HG03439 (cell line): ENCODE results near the gene ZNF507.
"Not testable (repeated sequence)": the region's sequence is repeated elsewhere in the genome, so short reads cannot be mapped to it uniquely, and the experiment has no call there.

Source experiments
- ATAC-seq: cut with Tn5 transposase; IDR thresholded peaks from one replicate; pipeline ENCODE4 v1.9.1; 2021; ENCODE audit warnings: mild to moderate bottlenecking, moderate library complexity; ENCODE audit not compliant: unreplicated experiment

The ZNF507 gene

GRCh38 chr19:32367063-32367462, 21.7 kb downstream of the ZNF507 start:
- no peak for ATAC-seq

GRCh38 chr19:32367948-32368536, 22.6 kb downstream of the ZNF507 start:
- no peak for ATAC-seq

- no peak for ATAC-seq
Measured at GRCh38 chr19:32368787-32369186, 23.4 kb downstream of the ZNF507 start.

GRCh38 chr19:32372726-32373517, 27.5 kb downstream of the ZNF507 start:
- no peak for ATAC-seq

GRCh38 chr19:32373585-32374295, 28.3 kb downstream of the ZNF507 start:
- ATAC-seq = no peak

GRCh38 chr19:32374362-32374761, 29.0 kb downstream of the ZNF507 start:
- not testable (repeated sequence) for ATAC-seq

- not testable (repeated sequence) for ATAC-seq
Measured at GRCh38 chr19:32377088-32377487, 31.7 kb downstream of the ZNF507 start.

GRCh38 chr19:32380269-32380668, 34.9 kb downstream of the ZNF507 start:
- ATAC-seq = no peak

GRCh38 chr19:32387701-32388392, 42.4 kb downstream of the ZNF507 start:
- no peak for ATAC-seq

- ATAC-seq = no peak
Measured at GRCh38 chr19:32388393-32388855, 43.0 kb downstream of the ZNF507 start.

GRCh38 chr19:32392901-32393300, 47.5 kb downstream of the ZNF507 start:
- ATAC-seq = no peak

GRCh38 chr19:32396046-32396652, 50.7 kb downstream of the ZNF507 start:
- no peak for ATAC-seq

- ATAC-seq = no peak
Measured at GRCh38 chr19:32397671-32398101, 52.3 kb downstream of the ZNF507 start.

GRCh38 chr19:32401992-32402391, 56.6 kb downstream of the ZNF507 start:
- no peak for ATAC-seq

GRCh38 chr19:32403291-32403995, 58.0 kb downstream of the ZNF507 start:
- no peak for ATAC-seq

GRCh38 chr19:32404213-32404932, 59.0 kb downstream of the ZNF507 start:
- ATAC-seq = no peak

- ATAC-seq = peak; percentile 20
Measured at GRCh38 chr19:32404933-32405430, 59.6 kb downstream of the ZNF507 start.

- ATAC-seq = peak; percentile 95
Measured at GRCh38 chr19:32405431-32406160, 60.2 kb downstream of the ZNF507 start, which contains the start of gene DPY19L3. TSS of gene DPY19L3 (plus strand) at chr19:32405770. CDS start at chr19:32408254, 2,484 bp downstream.
